ENCODE measurements around the gene AGXT. TPM values are rescaled to one million over a fixed set of nuclear protein-coding genes. Genes with fewer than 3 reads are reported as not detected.

The AGXT gene
- total and polyA plus RNA-seq, 2 of the 8 experiments (the other 6 are each of a cell fraction or from before 2014, with no cell fraction given) = 0.03 TPM; not detected in 1

GRCh38 chr2:240819858-240820606, 48.6 kb upstream of the AGXT start, which contains the start of gene KIF1A (continued):
- TF ChIP-seq USF2 (IDR thresholded peaks at IDR 0.05; ENCODE audit: low read length) = no peak
- TF ChIP-seq SRF (IDR thresholded peaks at IDR 0.05; ENCODE audit: low read depth, low read length) = no peak
- TF ChIP-seq CTBP2 (IDR thresholded peaks at IDR 0.05; ENCODE audit: borderline replicate concordance, insufficient read depth, insufficient read length, low read length) = no peak
- peak in 1 of 2 experiments; percentile 74; a peak in 2 of 3 replicates for TF ChIP-seq POLR2A (IDR thresholded peaks at IDR 0.05; ENCODE audit: control extremely low read depth in 1 of 2, low read depth in 2 of 2, low read length in 2 of 2)
- no peak for TF ChIP-seq SP1 (IDR thresholded peaks at IDR 0.05; ENCODE audit: low read depth, low read length)
- TF ChIP-seq ATF2 (IDR thresholded peaks at IDR 0.05; ENCODE audit: low read length) = no peak
- no peak for TF ChIP-seq GTF2F1 (IDR thresholded peaks at IDR 0.05; ENCODE audit: borderline replicate concordance, low read depth, low read length)
- no peak for TF ChIP-seq TCF12 (IDR thresholded peaks at IDR 0.05; ENCODE audit: low read depth, low read length)
- no peak for TF ChIP-seq BCL11A (IDR thresholded peaks at IDR 0.05; ENCODE audit: low read depth in 2 of 2, low read length in 2 of 2)
- TF ChIP-seq, protein P1, sequence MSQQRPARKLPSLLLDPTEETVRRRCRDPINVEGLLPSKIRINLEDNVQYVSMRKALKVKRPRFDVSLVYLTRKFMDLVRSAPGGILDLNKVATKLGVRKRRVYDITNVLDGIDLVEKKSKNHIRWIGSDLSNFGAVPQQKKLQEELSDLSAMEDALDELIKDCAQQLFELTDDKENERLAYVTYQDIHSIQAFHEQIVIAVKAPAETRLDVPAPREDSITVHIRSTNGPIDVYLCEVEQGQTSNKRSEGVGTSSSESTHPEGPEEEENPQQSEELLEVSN (IDR thresholded peaks at IDR 0.05) = no peak
- no peak for TF ChIP-seq SIN3A (conservative IDR thresholded peaks at IDR 0.05 in 1 of 2, IDR thresholded peaks at IDR 0.05 in 1 of 2; ENCODE audit: low read depth in 1 of 2, low read length in 2 of 2)
- no peak for TF ChIP-seq SUZ12 (IDR thresholded peaks at IDR 0.05; ENCODE audit: low read length)
- TF ChIP-seq, protein P2, sequence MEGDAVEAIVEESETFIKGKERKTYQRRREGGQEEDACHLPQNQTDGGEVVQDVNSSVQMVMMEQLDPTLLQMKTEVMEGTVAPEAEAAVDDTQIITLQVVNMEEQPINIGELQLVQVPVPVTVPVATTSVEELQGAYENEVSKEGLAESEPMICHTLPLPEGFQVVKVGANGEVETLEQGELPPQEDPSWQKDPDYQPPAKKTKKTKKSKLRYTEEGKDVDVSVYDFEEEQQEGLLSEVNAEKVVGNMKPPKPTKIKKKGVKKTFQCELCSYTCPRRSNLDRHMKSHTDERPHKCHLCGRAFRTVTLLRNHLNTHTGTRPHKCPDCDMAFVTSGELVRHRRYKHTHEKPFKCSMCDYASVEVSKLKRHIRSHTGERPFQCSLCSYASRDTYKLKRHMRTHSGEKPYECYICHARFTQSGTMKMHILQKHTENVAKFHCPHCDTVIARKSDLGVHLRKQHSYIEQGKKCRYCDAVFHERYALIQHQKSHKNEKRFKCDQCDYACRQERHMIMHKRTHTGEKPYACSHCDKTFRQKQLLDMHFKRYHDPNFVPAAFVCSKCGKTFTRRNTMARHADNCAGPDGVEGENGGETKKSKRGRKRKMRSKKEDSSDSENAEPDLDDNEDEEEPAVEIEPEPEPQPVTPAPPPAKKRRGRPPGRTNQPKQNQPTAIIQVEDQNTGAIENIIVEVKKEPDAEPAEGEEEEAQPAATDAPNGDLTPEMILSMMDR (IDR thresholded peaks at IDR 0.05; ENCODE audit: control extremely low read depth in 1 of 3, insufficient read depth in 1 of 3, low read depth in 1 of 3, low read length in 3 of 3) = no peak
- TF ChIP-seq JUND (IDR thresholded peaks at IDR 0.05; ENCODE audit: low read length) = no peak
- no peak for TF ChIP-seq EGR1 (IDR thresholded peaks at IDR 0.05; ENCODE audit: borderline replicate concordance, low read depth, low read length)
- peak; percentile 13 for TF ChIP-seq KDM4A (IDR thresholded peaks at IDR 0.05; ENCODE audit: low read depth, low read length, severe bottlenecking)
- no peak for TF ChIP-seq EP300 (IDR thresholded peaks at IDR 0.05; ENCODE audit: borderline replicate concordance in 1 of 2, low read depth in 2 of 2, low read length in 2 of 2)
- TF ChIP-seq TEAD4 (IDR thresholded peaks at IDR 0.05; ENCODE audit: low read depth, low read length) = no peak

Measured in H1 (cell line).